ENCODE results near the gene SNRK.

- TF ChIP-seq FOXP2 (optimal IDR thresholded peaks at IDR 0.05; ENCODE audit: borderline replicate concordance, extremely low read depth, extremely low read length, insufficient read depth), result no peak
- TF ChIP-seq POLR2AphosphoS5 (IDR thresholded peaks at IDR 0.05; ENCODE audit: low read depth, low read length), result no peak
- TF ChIP-seq SIN3A (IDR thresholded peaks at IDR 0.05; ENCODE audit: borderline replicate concordance, insufficient read depth, low read length), result no peak
- TF ChIP-seq REST (IDR thresholded peaks at IDR 0.05; ENCODE audit: insufficient read depth in 1 of 2, low read depth in 2 of 2, low read length in 2 of 2), result no peak
- no peak for TF ChIP-seq TAF1 (IDR thresholded peaks at IDR 0.05; ENCODE audit: borderline replicate concordance, insufficient read depth, low read length)
Measured at GRCh38 chr3:43388175-43388574, 101.8 kb downstream of the SNRK start.

Data from PFSK-1 (cell line).